IMR-90 (cell line): ENCODE measurements around the gene SIM1. TPM values are rescaled to one million over a fixed set of nuclear protein-coding genes. Genes with fewer than 3 reads are reported as not detected.

ENCODE experiments used
- ATAC-seq: fragments of 200-7000 bp; cut with Tn5 transposase; 2 replicates; pipeline ENCODE4 v1.9.1; 2020; ENCODE audit warnings: low read depth, mild to moderate bottlenecking, moderate library complexity
- BruUV-seq: library from RNA; stranded (reverse); fragments of 400-500 nt; replicated peaks from 2 replicates; lab custom pipeline; 2021; lab: Mats Ljungman, UMichigan
- CTCF ChIA-PET: fragments of 300-600 bp; formaldehyde crosslinking; extraction: SDS; loops from one replicate; lab custom pipeline; 2021; ENCODE audit warnings: antibody characterized with exemption; lab: Yijun Ruan, JAX
- POLR2A ChIA-PET: fragments of 300-600 bp; sonication (Branson Sonifier 250); formaldehyde crosslinking; loops from one replicate; lab custom pipeline; 2022; ENCODE audit warnings: antibody characterized with exemption; ENCODE audit not compliant: unreplicated experiment; lab: Charles Lee
- DNase-seq: peaks from one replicate; pipeline ENCODE4 v3.0.0; 2013
- H2AFZ ChIP-seq: replicated peaks from 2 replicates; pipeline ENCODE3; 2013; ENCODE audit warnings: low read length, mild to moderate bottlenecking; ENCODE audit not compliant: poor library complexity
- H2AK5ac ChIP-seq: 2 replicates; pipeline ENCODE4 v1.6.1; 2013; ENCODE audit warnings: low read depth, low read length, inconsistent platforms
- H2AK9ac ChIP-seq: replicated peaks from 2 replicates; pipeline ENCODE3; 2013; ENCODE audit warnings: mild to moderate bottlenecking, low read depth, low read length, moderate library complexity; ENCODE audit not compliant: poor library complexity
- H2BK120ac ChIP-seq: 2 replicates; pipeline ENCODE4 v1.6.1; 2013; ENCODE audit warnings: low read depth, low read length, inconsistent platforms
- H2BK15ac ChIP-seq: 3 replicates; pipeline ENCODE4 v1.6.1; 2013; ENCODE audit warnings: low read depth, low read length, inconsistent platforms
- H2BK20ac ChIP-seq: 2 replicates; pipeline ENCODE4 v1.6.1; 2013; ENCODE audit warnings: low read depth, mild to moderate bottlenecking, inconsistent platforms, low read length, moderate library complexity
- H2BK5ac ChIP-seq: 2 replicates; pipeline ENCODE4 v1.6.1; 2013; ENCODE audit warnings: mild to moderate bottlenecking, low read depth, low read length, inconsistent platforms; ENCODE audit not compliant: poor library complexity, severe bottlenecking
- H3K14ac ChIP-seq: replicated peaks from 2 replicates; pipeline ENCODE4 v1.6.1; 2013; ENCODE audit warnings: low read depth, low read length, inconsistent platforms
- H3K18ac ChIP-seq: 2 replicates; pipeline ENCODE4 v1.6.1; 2013; ENCODE audit warnings: low read depth, low read length, control low read depth
- H3K23ac ChIP-seq: 2 replicates; pipeline ENCODE4 v1.6.1; 2013; ENCODE audit warnings: low read depth, low read length, inconsistent platforms
- H3K27ac ChIP-seq: 2 replicates; pipeline ENCODE4 v1.5.1; 2013; ENCODE audit warnings: mild to moderate bottlenecking, control low read depth, low read length; ENCODE audit not compliant: insufficient read depth
- H3K27me3 ChIP-seq: 2 replicates; pipeline ENCODE4 v1.6.1; 2013; ENCODE audit warnings: low read length; ENCODE audit not compliant: control insufficient read depth, insufficient read depth
- H3K36me3 ChIP-seq: 2 replicates; pipeline ENCODE4 v1.6.1; 2013; ENCODE audit warnings: low read length, mixed read lengths; ENCODE audit not compliant: control insufficient read depth, insufficient read depth
- H3K4ac ChIP-seq: 2 replicates; pipeline ENCODE4 v1.6.1; 2013; ENCODE audit warnings: low read depth, low read length, inconsistent platforms
- H3K4me1 ChIP-seq: 2 replicates; pipeline ENCODE4 v1.6.1; 2013; ENCODE audit warnings: low read length, mixed read lengths; ENCODE audit not compliant: control insufficient read depth, insufficient read depth
- H3K4me2 ChIP-seq: 2 replicates; pipeline ENCODE4 v1.6.1; 2013; ENCODE audit warnings: low read depth, mild to moderate bottlenecking, control low read depth, low read length, moderate library complexity
- H3K4me3 ChIP-seq: 2 replicates; pipeline ENCODE4 v1.5.1; 2013; ENCODE audit warnings: low read depth, mild to moderate bottlenecking, control low read depth, low read length, moderate library complexity; ENCODE audit not compliant: insufficient read depth
- H3K56ac ChIP-seq: 2 replicates; pipeline ENCODE4 v1.6.1; 2013; ENCODE audit warnings: low read length, inconsistent platforms; ENCODE audit not compliant: insufficient read depth; ENCODE audit errors: extremely low read depth
- H3K79me1 ChIP-seq, 2 experiments: 2 replicates each; pipeline ENCODE4 v1.6.1; 2013; ENCODE audit warnings: low read length in 2 of 2, inconsistent platforms in 1 of 2, low read depth in 1 of 2
- H3K9ac ChIP-seq: 2 replicates; pipeline ENCODE4 v1.6.1; 2013; ENCODE audit warnings: low read depth, low read length, control low read depth
- H3K9me1 ChIP-seq: 2 replicates; pipeline ENCODE4 v1.6.1; 2013; ENCODE audit warnings: low read length, inconsistent platforms; ENCODE audit not compliant: insufficient read depth
- H3K9me3 ChIP-seq: 2 replicates; pipeline ENCODE4 v1.6.1; 2013; ENCODE audit warnings: low read length; ENCODE audit not compliant: control insufficient read depth, insufficient read depth
- H4K20me1 ChIP-seq: 2 replicates; pipeline ENCODE4 v1.6.1; 2013; ENCODE audit warnings: low read length, inconsistent platforms; ENCODE audit not compliant: insufficient read depth
- H4K5ac ChIP-seq: 2 replicates; pipeline ENCODE4 v1.6.1; 2013; ENCODE audit warnings: mild to moderate bottlenecking, low read depth, low read length, control low read depth
- H4K8ac ChIP-seq, 2 experiments: 2 replicates each; pipeline ENCODE4 v1.6.1; 2013; ENCODE audit warnings: low read depth in 2 of 2, low read length in 2 of 2, control low read depth in 1 of 2, inconsistent platforms in 1 of 2
- H4K91ac ChIP-seq: 2 replicates; pipeline ENCODE4 v1.6.1; 2013; ENCODE audit warnings: low read depth, low read length, inconsistent platforms; ENCODE audit not compliant: insufficient read depth
- BHLHE40 ChIP-seq: fragments of 150-350 bp; IDR thresholded peaks from 2 replicates; pipeline ENCODE4 v1.6.1; 2016; ENCODE audit warnings: mild to moderate bottlenecking, low read depth, low read length
- CHD1 ChIP-seq: IDR thresholded peaks from 2 replicates; pipeline ENCODE4 v1.6.1; 2012; ENCODE audit warnings: low read depth, low read length, improper control_type of control experiment
- FOS ChIP-seq: fragments of 150-350 bp; IDR thresholded peaks from 2 replicates; pipeline ENCODE4 v1.6.1; 2016; ENCODE audit warnings: low read depth, low read length
- MAFK ChIP-seq: IDR thresholded peaks from 2 replicates; pipeline ENCODE4 v1.6.1; 2012; ENCODE audit warnings: low read depth, low read length, improper control_type of control experiment
- MAZ ChIP-seq: IDR thresholded peaks from 2 replicates; pipeline ENCODE4 v1.6.1; 2012; ENCODE audit warnings: low read depth, mild to moderate bottlenecking, low read length, improper control_type of control experiment, moderate library complexity, borderline replicate concordance
- MXI1 ChIP-seq: IDR thresholded peaks from 2 replicates; pipeline ENCODE4 v1.6.1; 2012; ENCODE audit warnings: low read depth, mild to moderate bottlenecking, low read length, moderate library complexity, borderline replicate concordance
- RAD21 ChIP-seq: IDR thresholded peaks from 2 replicates; pipeline ENCODE4 v1.6.1; 2012; ENCODE audit warnings: low read length, improper control_type of control experiment
- RFX5 ChIP-seq: IDR thresholded peaks from 2 replicates; pipeline ENCODE4 v1.8.0; 2012; ENCODE audit warnings: low read depth, mild to moderate bottlenecking, low read length, moderate library complexity
- SMC3 ChIP-seq: fragments of 150-350 bp; IDR thresholded peaks from 2 replicates; pipeline ENCODE4 v1.6.1; 2016; ENCODE audit warnings: low read depth, mild to moderate bottlenecking, antibody characterized with exemption, low read length, moderate library complexity
- WGBS, 2 experiments: methylation state at CpG; one replicate each; pipeline versions ENCODE4 v1.1.5 to v1.1.7; 2013; ENCODE audit warnings: missing lambda C conversion rate in 2 of 2; ENCODE audit not compliant: insufficient read length in 1 of 2; ENCODE audit errors: extremely low coverage in 2 of 2; 5-methylcytosine and 5-hydroxymethylcytosine counted together
- dilution Hi-C: fragments of 300-500 bp; cut with HindIII; formaldehyde crosslinking; loops from one replicate; pipeline ENCODE4 v1.14.3; 2018; ENCODE audit warnings: low sequenced_read_pairs; ENCODE audit not compliant: unreplicated experiment
- in situ Hi-C: fragments of 300-500 bp; cut with MboI; formaldehyde crosslinking; loops from 3 replicates; pipeline ENCODE4 v1.14.3; 2019; ENCODE audit warnings: low sequenced_read_pairs, inconsistent platforms, mixed read lengths
- intact Hi-C: fragments of 100-400 bp; cut with micrococcal nuclease; formaldehyde crosslinking; loops from 2 replicates; pipeline ENCODE4 v1.10.0; 2022
- polyA plus RNA-seq, 3 experiments: library from polyadenylated mRNA; depleted of rRNA; stranded (reverse); fragments of >200 nt; gene quantifications; 2 replicates each; pipeline ENCODE4 v1.2.3, GENCODE V29; 2012; ENCODE audit warnings: low replicate concordance in 1 of 3
- total RNA-seq: library from RNA; depleted of rRNA; stranded (reverse); fragments of >200 nt; gene quantifications from 2 replicates; pipeline ENCODE4 v1.2.3, GENCODE V29; 2012
- TF ChIP-seq, protein P1 (sequence below): fragments of 150-350 bp; IDR thresholded peaks from 2 replicates; pipeline ENCODE4 v1.6.1; 2017; ENCODE audit warnings: mild to moderate bottlenecking, antibody characterized with exemption, low read length, low read depth
- TF ChIP-seq, protein P2 (sequence below): fragments of 150-350 bp; IDR thresholded peaks from 2 replicates; pipeline ENCODE4 v1.6.1; 2016; ENCODE audit warnings: low read depth, mild to moderate bottlenecking, low read length, moderate library complexity, borderline replicate concordance

The SIM1 gene
- total and polyA plus RNA-seq, 2 of the 4 experiments (the other 2 are of a cell fraction): not detected

DNA sequence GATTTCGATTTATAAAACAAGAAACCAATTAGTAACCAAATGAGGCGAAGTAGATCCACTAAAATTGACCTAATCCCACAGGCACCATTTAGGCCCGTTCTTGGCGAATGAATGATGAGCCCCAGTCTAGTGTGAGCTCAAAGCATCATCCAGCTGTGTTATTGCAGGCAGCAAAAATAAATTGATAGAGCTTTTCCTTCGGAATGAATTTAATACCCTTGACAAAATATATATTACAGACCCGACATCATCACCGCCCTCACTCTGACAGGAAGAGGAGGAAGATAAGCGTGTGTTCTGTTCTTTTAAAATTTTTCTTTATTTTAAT, 7.8 kb downstream of the SIM1 start:
- no peak for DNase-seq
- Histone ChIP-seq H3K14ac (no peak overlapping the region), H2AFZ (no peak overlapping the region), H3K4me2 (no peak overlapping the region), H3K23ac (no peak overlapping the region), H2BK20ac (no peak overlapping the region), H3K4me3 (no peak overlapping the region), H2BK15ac (no peak overlapping the region), H4K5ac (no peak overlapping the region), H4K8ac (no peak overlapping the region), H3K79me1 (no peaks in the 10 kb centered on the region), H2AK9ac (no peak overlapping the region), H3K9ac (no peak overlapping the region), H2AK5ac (no peak overlapping the region), H3K4me1 (no peaks in the 10 kb centered on the region), H3K9me3 (peaks cover 44% of the 10 kb centered on the region), H3K36me3 (no peaks in the 10 kb centered on the region), H3K27ac (no peak overlapping the region), H3K56ac (no peak overlapping the region), H4K91ac (no peak overlapping the region), H2BK5ac (no peak overlapping the region), H2BK120ac (no peak overlapping the region), H3K27me3 (peaks cover 94% of the 10 kb centered on the region), H3K4ac (no peak overlapping the region), H3K9me1 (no peaks in the 10 kb centered on the region; the same call in 1 of the 2 replicates), H4K20me1 (peaks cover 22% of the 10 kb centered on the region), H3K18ac (no peak overlapping the region)
- no peak for TF ChIP-seq MXI1
- TF ChIP-seq MAZ: no peak
- no peak for TF ChIP-seq RAD21
- TF ChIP-seq SMC3: no peak
- TF ChIP-seq RFX5: no peak
- no peak for TF ChIP-seq CHD1
- TF ChIP-seq BHLHE40: no peak
- TF ChIP-seq, protein P1, sequence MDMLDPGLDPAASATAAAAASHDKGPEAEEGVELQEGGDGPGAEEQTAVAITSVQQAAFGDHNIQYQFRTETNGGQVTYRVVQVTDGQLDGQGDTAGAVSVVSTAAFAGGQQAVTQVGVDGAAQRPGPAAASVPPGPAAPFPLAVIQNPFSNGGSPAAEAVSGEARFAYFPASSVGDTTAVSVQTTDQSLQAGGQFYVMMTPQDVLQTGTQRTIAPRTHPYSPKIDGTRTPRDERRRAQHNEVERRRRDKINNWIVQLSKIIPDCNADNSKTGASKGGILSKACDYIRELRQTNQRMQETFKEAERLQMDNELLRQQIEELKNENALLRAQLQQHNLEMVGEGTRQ: no peak
- no peak for TF ChIP-seq FOS
- TF ChIP-seq MAFK: no peak
- TF ChIP-seq, protein P2, sequence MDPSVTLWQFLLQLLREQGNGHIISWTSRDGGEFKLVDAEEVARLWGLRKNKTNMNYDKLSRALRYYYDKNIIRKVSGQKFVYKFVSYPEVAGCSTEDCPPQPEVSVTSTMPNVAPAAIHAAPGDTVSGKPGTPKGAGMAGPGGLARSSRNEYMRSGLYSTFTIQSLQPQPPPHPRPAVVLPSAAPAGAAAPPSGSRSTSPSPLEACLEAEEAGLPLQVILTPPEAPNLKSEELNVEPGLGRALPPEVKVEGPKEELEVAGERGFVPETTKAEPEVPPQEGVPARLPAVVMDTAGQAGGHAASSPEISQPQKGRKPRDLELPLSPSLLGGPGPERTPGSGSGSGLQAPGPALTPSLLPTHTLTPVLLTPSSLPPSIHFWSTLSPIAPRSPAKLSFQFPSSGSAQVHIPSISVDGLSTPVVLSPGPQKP: no peak
- ChIA-PET POLR2A (no interaction called here), CTCF (interaction anchor here (0.8 to 1.3 kb wide), 3 partner anchors 12 to 349 kb away, joined by 3 to 4 read pairs (median 3); no protein-coding TSS in a partner anchor)
- intact Hi-C loops: no loop called here
- WGBS, 2 experiments: no CpG with 5 or more reads among the region's 8 CpGs
- no TSS peak for BruUV-seq
- ATAC-seq: no peak
- dilution Hi-C loops: loop anchor here (25.0 kb wide), 1 partner anchor 345 kb away; no protein-coding TSS in a partner anchor
- in situ Hi-C loops: loop anchor here (25.0 kb wide), 1 partner anchor 870 kb away; no protein-coding TSS in a partner anchor
